Right lobe of liver (tissue), 6 donors: Measurements from ENCODE around the gene TSTD2. TPM values are rescaled to one million over a fixed set of nuclear protein-coding genes. Genes with fewer than 3 reads are reported as not detected.

ENCODE experiments used
- ATAC-seq, 4 donors: fragments of 200-7000 bp; cut with Tn5 transposase; one replicate each; pipeline ENCODE4 v1.9.1; 2020; ENCODE audit warnings: mild to moderate bottlenecking in 4 of 4, moderate library complexity in 4 of 4
- DNase-seq, 3 donors: peaks; one replicate each; pipeline ENCODE4 v3.0.0-alpha.2; 2020
- H3K27ac ChIP-seq, 3 donors: fragments of 200-600 bp; one replicate each; pipeline ENCODE4 v1.8.0; 2022
- H3K27me3 ChIP-seq, 2 donors: fragments of 200-600 bp; one replicate each; pipeline ENCODE4 v1.8.0; 2022
- H3K36me3 ChIP-seq, 4 donors: fragments of 200-600 bp; sonication (generic) in 1 of 4; one replicate each; pipeline versions ENCODE4 v1.5.1 to v1.8.0; 2017 to 2022; ENCODE audit warnings: control low read depth in 1 of 4
- H3K4me1 ChIP-seq, 4 donors: fragments of 200-600 bp; sonication (generic) in 1 of 4; one replicate each; pipeline versions ENCODE4 v1.5.1 to v1.8.0; 2017 to 2022; ENCODE audit warnings: control low read depth in 1 of 4
- H3K4me3 ChIP-seq, 3 donors: fragments of 200-600 bp; one replicate each; pipeline ENCODE4 v1.8.0; 2022
- H3K9me3 ChIP-seq, 4 donors: fragments of 200-600 bp; sonication (generic) in 1 of 4; one replicate each; pipeline versions ENCODE4 v1.5.1 to v1.8.0; 2017 to 2022; ENCODE audit warnings: control low read depth in 1 of 4
- CTCF ChIP-seq, 4 donors: fragments of 200-600 bp in 3 of 4; fragments of 450-650 bp in 1 of 4; IDR thresholded peaks; one replicate each; pipeline versions ENCODE4 v1.5.1 to v1.8.0; 2016 to 2022; ENCODE audit warnings: antibody characterized with exemption in 4 of 4, mild to moderate bottlenecking in 2 of 4
- POLR2A ChIP-seq: fragments of 450-650 bp; IDR thresholded peaks from one replicate; pipeline ENCODE4 v1.6.1; 2017; ENCODE audit warnings: antibody characterized with exemption, mild to moderate bottlenecking
- WGBS: methylation state at CpG from one replicate; pipeline ENCODE4 v1.1.6; 2018; ENCODE audit warnings: low coverage, low lambda C conversion rate; ENCODE audit not compliant: insufficient coverage; ENCODE audit errors: missing lambda C conversion rate; 5-methylcytosine and 5-hydroxymethylcytosine counted together
- intact Hi-C, 2 donors: fragments of 100-400 bp; cut with DNase I; formaldehyde crosslinking; loops; one replicate each; pipeline versions ENCODE4 v1.11.2 to v1.14.1; 2022
- total RNA-seq, 6 experiments: library from RNA; depleted of rRNA in 2 of 6; stranded (reverse); fragments of >200 nt in 2 of 6; fragmentation: NEBNext Ultra II Directional in 3 of 6; extraction: Animal tissue kit (Norgen Biotek cat#: 25700) in 3 of 6; gene quantifications; one replicate each; pipeline versions ENCODE4 v1.1.0 to v1.2.4, GENCODE V29; 2016 to 2023
- donor health status: DM: no; HTN: yes; CAD: no.
- donor health status: DM: no; HTN: no; CAD: no.
- donor health status: DM: no; HTN: no; CAD: no.
- donor health status: DM: no; HTN: yes; CAD: no.
- donor health status: DM: no; HTN: yes; CAD: no.

TSTD2 gene
- total RNA-seq, 6 experiments from 2014 or later, result 7.9 to 10.2 (median 9.0) TPM

DNA sequence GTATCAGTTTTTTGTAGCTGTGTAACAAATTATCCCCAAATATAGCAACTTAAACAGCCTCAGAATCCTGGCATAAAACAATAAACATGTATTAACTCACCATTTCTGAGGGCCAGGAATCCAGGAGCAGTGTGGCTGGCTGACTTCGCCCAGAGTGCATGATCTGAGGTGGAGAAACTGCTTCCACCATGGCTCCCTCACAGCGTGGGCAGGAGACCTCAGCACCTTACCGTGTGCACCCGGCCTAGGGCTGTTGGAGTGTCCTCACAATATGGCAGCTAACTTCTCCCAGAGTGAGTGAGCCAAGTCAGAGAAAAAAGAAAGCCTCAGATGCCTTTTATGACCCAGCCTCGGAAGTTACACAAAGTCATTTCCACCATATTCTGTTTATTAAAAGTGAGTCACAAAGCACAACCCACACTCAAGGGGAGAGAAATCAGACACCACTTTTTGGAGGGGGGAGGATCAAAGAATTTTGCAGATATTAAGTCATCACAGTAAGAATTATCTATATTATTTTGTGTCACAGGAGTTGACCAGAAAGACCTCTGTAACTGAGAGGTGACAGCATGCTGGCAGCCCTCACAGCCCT, 59.6 kb downstream of the TSTD2 start:
- no peaks in the 10 kb centered on the region for H3K36me3 ChIP-seq
- WGBS, result 100% methylated on average over 2 of the region's 5 CpGs
- intact Hi-C loops, result no loop called here
- DNase-seq (peak in 1 of 3 donors; percentile 28), ATAC-seq (no peak)
- H3K4me1 ChIP-seq, result peaks cover 0 to 30% (median 11%) of the 10 kb centered on the region in 4 donors
- H3K4me3 ChIP-seq, result no peak overlapping the region
- no peaks in the 10 kb centered on the region for H3K9me3 ChIP-seq
- H3K27me3 ChIP-seq, result no peaks in the 10 kb centered on the region
- H3K27ac ChIP-seq, result peak overlapping the region in 1 of 3 donors; percentile 88
- no peak for TF ChIP-seq POLR2A
- TF ChIP-seq CTCF (IDR thresholded peaks at IDR 0.05), result no peak

- Histone ChIP-seq H3K27ac (peak overlapping the region in 2 of 3 donors; percentile 85 to 88), H3K27me3 (no peaks in the 10 kb centered on the region), H3K9me3 (no peaks in the 10 kb centered on the region), H3K36me3 (no peaks in the 10 kb centered on the region), H3K4me1 (peaks cover 0 to 30% (median 11%) of the 10 kb centered on the region in 4 donors), H3K4me3 (no peak overlapping the region)
- ATAC-seq, result no peak
- DNase-seq, result no peak
- WGBS, result no CpG with 5 or more reads among the region's 6 CpGs
- intact Hi-C loops, result no loop called here
- TF ChIP-seq CTCF (IDR thresholded peaks at IDR 0.05) (no peak), POLR2A (no peak)
These were observed 60.2 kb downstream of the TSTD2 start for GRCh38 chr9:97572892-97573365.

GRCh38 chr9:97572196-97572891, 60.8 kb downstream of the TSTD2 start:
- ATAC-seq (peak; percentile 71 to 87 (median 84)), DNase-seq (peak in 2 of 3 donors; percentile 71 to 82)
- intact Hi-C loops, result no loop called here
- Histone ChIP-seq H3K27ac (peak overlapping the region in 2 of 3 donors; percentile 85 to 88), H3K27me3 (no peaks in the 10 kb centered on the region), H3K36me3 (no peaks in the 10 kb centered on the region), H3K9me3 (no peaks in the 10 kb centered on the region), H3K4me3 (no peak overlapping the region), H3K4me1 (peaks cover 0 to 30% (median 11%) of the 10 kb centered on the region in 4 donors)
- TF ChIP-seq POLR2A (no peak), CTCF (IDR thresholded peaks at IDR 0.05) (no peak)
- 64% methylated on average over 4 of the region's 9 CpGs for WGBS

GRCh38 chr9:97571664-97572063, 61.5 kb downstream of the TSTD2 start:
- peak in 1 of 3 donors; percentile 57 for DNase-seq

More at GRCh38 chr9:97571664-97572063, 61.5 kb downstream of the TSTD2 start:
- 83% methylated on average over 1 of the region's 1 CpG for WGBS
- Histone ChIP-seq H3K4me3 (no peak overlapping the region), H3K27me3 (no peaks in the 10 kb centered on the region), H3K27ac (peak overlapping the region in 2 of 3 donors; percentile 85 to 88), H3K36me3 (no peaks in the 10 kb centered on the region), H3K4me1 (peaks cover 0 to 30% (median 11%) of the 10 kb centered on the region in 4 donors), H3K9me3 (no peaks in the 10 kb centered on the region)
- peak in 2 of 4 donors; percentile 3 to 17 for ATAC-seq
- intact Hi-C loops, result no loop called here
- TF ChIP-seq CTCF (IDR thresholded peaks at IDR 0.05), result no peak
- no peak for TF ChIP-seq POLR2A
